Neutrophil (primary cell): ENCODE results near the gene CDK10.

Source experiments
- H3K27ac ChIP-seq: fragments of 200-600 bp; sonication (generic); 2 replicates; pipeline ENCODE4 v1.5.1; 2016; ENCODE audit warnings: mild to moderate bottlenecking, moderate library complexity
- H3K27me3 ChIP-seq: fragments of 200-600 bp; sonication (generic); 2 replicates; pipeline ENCODE4 v1.6.0; 2016; ENCODE audit warnings: mild to moderate bottlenecking
- H3K36me3 ChIP-seq: fragments of 200-600 bp; sonication (generic); 2 replicates; pipeline ENCODE4 v1.5.1; 2017
- H3K4me1 ChIP-seq, 2 experiments: fragments of 200-600 bp in 1 of 2; sonication (generic) in 1 of 2; 1 replicate in 1 of 2; 2 replicates in 1 of 2; pipeline versions ENCODE4 v1.5.1 to v1.6.1; 2013 to 2016; ENCODE audit warnings: low read depth in 1 of 2, low read length in 1 of 2, mild to moderate bottlenecking in 1 of 2, moderate library complexity in 1 of 2; ENCODE audit not compliant: control insufficient read depth in 1 of 2, insufficient read depth in 1 of 2
- H3K4me3 ChIP-seq, 2 experiments: fragments of 200-600 bp in 1 of 2; sonication (generic) in 1 of 2; 1 replicate in 1 of 2; 2 replicates in 1 of 2; pipeline ENCODE4 v1.5.1; 2013 to 2016; ENCODE audit warnings: low read depth in 1 of 2, low read length in 1 of 2, mild to moderate bottlenecking in 1 of 2, moderate library complexity in 1 of 2
- H3K9me3 ChIP-seq: fragments of 200-600 bp; sonication (generic); 2 replicates; pipeline ENCODE4 v1.5.1; 2016
- TF ChIP-seq, protein P1 (sequence below): fragments of 200-600 bp; sonication (generic); IDR thresholded peaks from 2 replicates; pipeline ENCODE4 v1.5.1; 2016; ENCODE audit warnings: antibody characterized with exemption

The CDK10 gene

DNA sequence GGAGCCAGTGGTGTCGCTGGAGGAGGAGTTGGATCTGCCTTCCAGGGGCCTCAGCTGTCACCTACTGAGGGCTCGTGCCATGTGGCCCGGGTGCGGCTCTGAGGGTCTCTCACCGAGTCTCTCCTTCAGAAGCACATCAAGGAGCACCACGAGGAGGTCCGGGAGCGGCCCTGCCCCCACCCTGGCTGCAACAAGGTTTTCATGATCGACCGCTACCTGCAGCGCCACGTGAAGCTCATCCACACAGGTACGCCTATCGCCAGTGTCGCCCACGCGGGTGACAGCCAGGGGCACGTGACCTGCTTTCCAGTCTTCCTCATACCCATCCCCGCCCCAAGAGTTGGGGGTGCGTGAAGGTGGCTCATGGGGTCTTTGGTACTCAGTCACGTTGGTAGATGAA is 47.3 kb downstream of the CDK10 start:
- Histone ChIP-seq H3K9me3 (no peaks in the 10 kb centered on the region), H3K4me1 (no peaks in the 10 kb centered on the region), H3K36me3 (peaks cover 100% of the 10 kb centered on the region), H3K27me3 (no peaks in the 10 kb centered on the region), H3K27ac (no peak overlapping the region), H3K4me3 (no peak overlapping the region)
- TF ChIP-seq, protein P1, sequence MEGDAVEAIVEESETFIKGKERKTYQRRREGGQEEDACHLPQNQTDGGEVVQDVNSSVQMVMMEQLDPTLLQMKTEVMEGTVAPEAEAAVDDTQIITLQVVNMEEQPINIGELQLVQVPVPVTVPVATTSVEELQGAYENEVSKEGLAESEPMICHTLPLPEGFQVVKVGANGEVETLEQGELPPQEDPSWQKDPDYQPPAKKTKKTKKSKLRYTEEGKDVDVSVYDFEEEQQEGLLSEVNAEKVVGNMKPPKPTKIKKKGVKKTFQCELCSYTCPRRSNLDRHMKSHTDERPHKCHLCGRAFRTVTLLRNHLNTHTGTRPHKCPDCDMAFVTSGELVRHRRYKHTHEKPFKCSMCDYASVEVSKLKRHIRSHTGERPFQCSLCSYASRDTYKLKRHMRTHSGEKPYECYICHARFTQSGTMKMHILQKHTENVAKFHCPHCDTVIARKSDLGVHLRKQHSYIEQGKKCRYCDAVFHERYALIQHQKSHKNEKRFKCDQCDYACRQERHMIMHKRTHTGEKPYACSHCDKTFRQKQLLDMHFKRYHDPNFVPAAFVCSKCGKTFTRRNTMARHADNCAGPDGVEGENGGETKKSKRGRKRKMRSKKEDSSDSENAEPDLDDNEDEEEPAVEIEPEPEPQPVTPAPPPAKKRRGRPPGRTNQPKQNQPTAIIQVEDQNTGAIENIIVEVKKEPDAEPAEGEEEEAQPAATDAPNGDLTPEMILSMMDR = no peak

DNA sequence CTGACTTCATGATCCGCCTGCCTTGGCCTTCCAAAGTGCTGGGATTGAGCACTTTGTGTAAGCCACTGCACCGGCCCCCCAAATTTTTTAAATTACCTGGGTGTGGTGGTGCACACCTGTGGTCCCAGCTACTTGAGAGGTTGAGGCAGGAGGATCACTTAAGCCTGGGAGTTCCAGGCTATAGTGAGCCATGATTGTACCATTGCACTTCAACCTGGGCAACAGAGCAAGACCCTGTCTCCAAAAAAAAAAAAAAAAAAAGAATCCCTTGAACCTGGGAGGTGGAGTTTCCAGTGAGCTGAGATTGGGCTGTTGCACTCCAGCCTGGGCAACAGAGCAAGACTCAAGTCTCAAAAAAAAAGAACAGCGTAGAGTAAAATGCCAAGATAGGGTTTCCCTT is 50.1 kb downstream of the CDK10 start:
- Histone ChIP-seq H3K9me3 (no peaks in the 10 kb centered on the region), H3K27me3 (no peaks in the 10 kb centered on the region), H3K27ac (no peak overlapping the region), H3K36me3 (peaks cover 100% of the 10 kb centered on the region), H3K4me1 (no peaks in the 10 kb centered on the region), H3K4me3 (no peak overlapping the region)
- TF ChIP-seq, protein P1 = no peak

DNA sequence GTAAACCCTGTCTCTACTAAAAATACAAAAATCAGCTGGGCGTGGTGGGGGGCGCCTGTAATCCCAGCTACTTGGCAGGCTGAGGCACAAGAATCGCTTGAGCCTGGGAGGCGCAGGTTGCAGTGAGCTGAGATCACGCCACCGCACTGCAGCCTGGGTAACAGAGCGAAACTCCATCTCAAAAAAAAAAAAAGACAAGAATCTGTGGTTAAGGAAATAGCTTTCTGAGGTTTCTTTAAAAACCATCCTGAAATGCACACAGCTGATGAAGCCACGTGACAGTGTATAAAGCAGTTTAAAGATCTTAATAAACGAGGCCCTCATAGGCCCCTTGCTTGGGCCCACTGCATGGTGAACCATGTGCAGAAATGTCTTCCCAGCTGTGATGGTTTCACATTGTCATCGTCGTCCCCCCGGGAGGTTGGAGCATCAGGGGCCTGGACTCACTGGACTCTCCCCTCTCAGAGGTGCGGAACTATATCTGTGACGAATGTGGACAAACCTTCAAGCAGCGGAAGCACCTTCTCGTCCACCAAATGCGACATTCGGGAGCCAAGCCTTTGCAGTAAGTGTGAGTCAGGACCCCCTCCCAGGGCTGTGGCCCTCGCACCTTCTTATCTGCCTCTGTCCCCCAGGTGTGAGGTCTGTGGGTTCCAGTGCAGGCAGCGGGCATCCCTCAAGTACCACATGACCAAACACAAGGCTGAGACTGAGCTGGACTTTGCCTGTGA is 51.0 kb downstream of the CDK10 start:
- H3K27ac ChIP-seq = no peak overlapping the region
- H3K4me3 ChIP-seq = no peak overlapping the region
- H3K4me1 ChIP-seq = no peaks in the 10 kb centered on the region

DNA sequence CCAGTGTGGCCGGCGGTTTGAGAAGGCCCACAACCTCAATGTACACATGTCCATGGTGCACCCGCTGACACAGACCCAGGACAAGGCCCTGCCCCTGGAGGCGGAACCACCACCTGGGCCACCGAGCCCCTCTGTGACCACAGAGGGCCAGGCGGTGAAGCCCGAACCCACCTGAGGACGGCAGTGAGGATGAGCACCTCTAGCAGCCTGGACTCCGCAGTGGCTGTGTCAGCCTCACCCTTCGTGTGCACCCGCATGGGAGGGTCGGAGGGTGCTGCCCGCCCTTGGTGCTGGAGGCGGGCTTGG is 51.5 kb downstream of the CDK10 start:
- no peak overlapping the region for H3K27ac ChIP-seq
- TF ChIP-seq, protein P1 = no peak
- no peaks in the 10 kb centered on the region for H3K9me3 ChIP-seq
- H3K36me3 ChIP-seq = peaks cover 99% of the 10 kb centered on the region
- H3K4me1 ChIP-seq = no peaks in the 10 kb centered on the region
- H3K27me3 ChIP-seq = no peaks in the 10 kb centered on the region
- H3K4me3 ChIP-seq = no peak overlapping the region

More for the DNA sequence above, 51.0 kb downstream of the CDK10 start:
- Histone ChIP-seq H3K36me3 (peaks cover 100% of the 10 kb centered on the region), H3K27me3 (no peaks in the 10 kb centered on the region), H3K9me3 (no peaks in the 10 kb centered on the region)
- TF ChIP-seq, protein P1 = no peak

DNA sequence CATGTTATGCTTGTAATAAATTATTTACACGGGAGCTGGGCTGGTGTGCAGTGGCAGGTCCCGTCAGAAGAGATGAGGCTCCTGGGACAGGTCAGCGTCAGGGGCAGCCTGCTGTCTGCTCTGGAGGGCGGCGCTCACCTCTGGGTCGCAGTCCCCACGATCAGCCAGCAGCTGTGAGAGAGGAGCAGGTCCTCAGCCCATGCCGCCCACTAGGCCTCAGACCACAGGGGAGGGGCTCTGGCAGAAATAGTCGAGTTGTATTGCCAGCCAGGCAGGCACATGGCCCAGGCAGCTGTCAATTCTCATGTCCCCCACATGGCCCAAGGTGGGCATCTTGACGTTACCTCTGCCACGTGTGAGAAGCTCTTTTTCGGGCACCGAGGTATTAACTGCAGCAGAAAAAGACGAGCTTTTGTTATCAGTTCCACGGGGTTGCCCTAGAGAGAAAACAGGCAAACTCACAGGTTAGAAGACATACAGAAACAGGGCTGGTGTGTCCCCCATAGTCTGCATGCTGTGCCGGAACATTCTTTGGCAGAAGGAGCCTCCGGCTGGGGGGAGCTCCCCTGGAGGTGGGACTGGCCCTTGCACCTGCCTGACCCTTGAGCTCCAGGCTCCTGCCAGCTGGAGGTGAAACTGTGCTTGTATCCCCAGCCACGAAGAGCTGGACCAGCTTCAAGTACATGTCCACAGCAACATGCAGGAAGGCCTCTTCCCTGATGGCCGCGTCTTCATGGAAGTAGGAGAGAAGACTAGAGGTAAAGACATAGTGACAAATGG is 52.2 kb downstream of the CDK10 start:
- H3K4me1 ChIP-seq = no peaks in the 10 kb centered on the region
- H3K27ac ChIP-seq = no peak overlapping the region
- H3K27me3 ChIP-seq = no peaks in the 10 kb centered on the region
- H3K36me3 ChIP-seq = peaks cover 98% of the 10 kb centered on the region
- TF ChIP-seq, protein P1 = no peak
- H3K9me3 ChIP-seq = no peaks in the 10 kb centered on the region
- no peak overlapping the region for H3K4me3 ChIP-seq
